NCI-H526 treated with DMSO at 0.1 percent for 48 hours (cell line): ENCODE data around the gene AGPAT1.
A peak's percentile ranks its signal among the peaks of the same experiment; 100 is the strongest.
"Not testable (repeated sequence)": the region's sequence is repeated elsewhere in the genome, so short reads cannot be mapped to it uniquely, and the experiment has no call there.

Source experiments
- DNase-seq: peaks from one replicate; lab custom pipeline; 2025; lab: John Stamatoyannopoulos, UW

Gene AGPAT1

DNA sequence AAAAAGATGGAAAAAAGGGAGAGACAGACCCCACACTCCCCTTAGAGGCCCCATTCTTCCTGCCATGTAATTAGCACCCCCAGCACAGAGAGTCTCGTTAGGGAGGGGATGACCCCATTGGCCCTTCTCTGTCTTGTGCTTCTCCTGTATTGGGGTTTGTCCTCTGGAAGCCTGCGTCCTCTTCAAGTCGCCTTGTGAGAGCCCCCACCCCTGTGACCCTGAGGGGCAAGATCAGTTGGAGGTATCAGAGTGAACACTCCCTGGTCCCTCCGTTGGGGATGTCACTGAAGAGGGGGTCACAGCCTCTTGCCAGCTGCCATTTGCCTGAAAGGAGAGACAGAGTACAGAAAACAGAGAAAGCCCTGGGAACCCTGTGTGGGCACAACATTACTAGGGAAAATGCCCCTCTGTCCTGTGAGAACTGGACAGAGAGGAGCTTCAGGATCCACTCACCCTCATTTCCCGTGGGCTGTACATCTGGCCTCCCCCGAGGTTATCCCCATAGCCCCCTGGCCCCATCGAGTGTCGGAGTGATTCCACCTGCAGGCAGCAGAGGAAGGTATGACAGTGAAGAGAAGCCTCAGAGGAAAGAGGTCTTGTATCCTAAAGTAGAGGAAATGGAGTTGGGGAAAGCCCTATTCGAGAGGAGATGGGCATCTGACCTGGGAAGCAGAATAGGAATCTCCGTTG lies 10.4 kb upstream of the AGPAT1 start:
- DNase-seq, result not testable (repeated sequence)

DNA sequence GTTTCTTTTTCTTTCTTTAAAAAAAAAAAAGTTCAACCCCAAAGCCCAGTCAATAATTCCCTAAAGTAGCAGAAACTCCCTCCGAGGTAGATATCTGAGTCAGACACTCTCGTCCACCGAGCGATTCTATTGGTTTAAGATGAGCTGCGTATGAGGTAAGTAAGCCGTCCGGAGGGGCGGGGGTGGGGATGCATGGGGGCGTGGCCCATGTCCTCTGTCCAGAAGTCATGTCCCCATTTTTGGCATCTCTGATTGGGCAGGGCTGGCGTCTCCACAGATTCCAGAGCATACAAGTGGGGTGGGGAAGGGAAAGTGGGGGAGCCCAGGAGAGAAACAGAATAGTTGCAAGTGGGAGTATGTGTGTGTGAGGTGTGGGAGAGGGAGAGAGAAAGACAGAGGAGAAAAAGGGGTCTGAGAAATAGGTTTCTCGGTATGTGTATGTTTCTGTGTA lies 9.8 kb upstream of the AGPAT1 start:
- not testable (repeated sequence) for DNase-seq

DNA sequence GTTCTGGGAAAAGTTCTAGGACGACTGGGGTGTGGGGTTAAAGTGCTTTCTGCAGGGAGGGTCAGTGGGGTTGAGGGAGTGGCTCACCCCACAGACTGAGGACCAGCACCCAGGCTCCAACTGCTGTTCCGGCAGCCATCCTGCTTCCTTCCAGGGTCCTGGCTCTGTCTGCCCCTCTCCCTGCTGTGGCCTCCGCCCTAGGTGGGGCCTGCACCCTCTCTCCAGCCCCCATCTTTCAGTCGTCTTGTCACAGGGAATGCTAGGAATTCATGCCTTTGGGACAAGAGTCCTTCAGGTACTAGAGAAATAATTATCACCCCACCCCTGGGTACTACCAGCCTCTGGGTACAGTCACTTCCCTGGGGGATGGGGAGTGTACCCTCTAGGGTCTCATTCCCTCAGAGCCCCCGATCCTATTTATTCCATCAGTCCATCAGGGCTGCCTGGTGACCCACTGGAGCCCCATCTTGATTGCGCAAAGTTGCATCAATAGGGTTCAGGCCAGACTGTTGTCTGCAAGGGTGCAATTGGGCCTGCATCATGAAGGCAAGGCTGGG lies 8.3 kb upstream of the AGPAT1 start, which contains the start of gene AGER:
TSS of gene AGER (minus strand) at position 170 of the 557 bp plus-strand sequence. CDS start at position 139, 31 bp downstream.
- no peak for DNase-seq

DNA sequence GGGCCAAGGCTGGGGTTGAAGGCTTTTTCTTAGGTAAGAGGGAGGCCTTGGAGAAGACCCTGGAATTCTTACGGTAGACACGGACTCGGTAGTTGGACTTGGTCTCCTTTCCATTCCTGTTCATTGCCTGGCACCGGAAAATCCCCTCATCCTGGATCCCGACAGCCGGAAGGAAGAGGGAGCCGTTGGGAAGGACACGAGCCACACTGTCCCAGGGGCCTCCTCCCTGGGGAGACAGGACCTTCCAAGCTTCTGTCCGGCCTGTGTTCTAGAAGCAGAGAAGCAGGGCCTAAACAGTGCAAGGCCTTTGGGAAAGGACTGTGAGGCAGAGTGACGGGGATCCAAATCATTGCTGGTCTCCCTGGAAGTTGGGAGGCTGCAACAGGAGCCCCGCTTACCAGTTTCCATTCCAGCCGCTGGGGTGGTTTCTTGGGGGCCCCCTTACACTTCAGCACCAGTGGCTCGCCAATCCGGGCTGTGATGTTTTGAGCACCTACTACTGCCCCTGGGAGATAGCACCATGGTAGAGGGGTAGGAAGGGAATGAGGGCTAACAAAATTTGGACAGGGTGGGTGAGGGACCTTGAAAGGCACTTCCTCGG lies 7.7 kb upstream of the AGPAT1 start:
- DNase-seq, result no peak

DNA sequence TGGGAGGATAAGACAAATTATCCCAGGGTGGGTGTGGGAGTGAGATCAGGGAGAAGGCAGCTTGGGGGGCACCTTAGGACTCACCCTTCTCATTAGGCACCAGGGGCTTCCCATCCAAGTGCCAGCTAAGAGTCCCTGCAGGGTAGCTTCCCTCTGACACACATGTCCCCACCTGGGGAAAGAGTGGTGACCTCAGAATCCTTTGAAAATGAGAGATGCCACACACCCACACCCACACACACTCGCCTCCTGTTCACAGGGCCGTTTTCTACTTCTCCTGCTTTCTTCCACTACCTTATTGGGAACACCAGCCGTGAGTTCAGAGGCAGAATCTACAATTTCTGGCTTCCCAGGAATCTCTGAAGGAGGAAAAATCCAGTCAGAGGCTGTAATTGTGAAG lies 7.1 kb upstream of the AGPAT1 start:
- DNase-seq, result no peak

DNA sequence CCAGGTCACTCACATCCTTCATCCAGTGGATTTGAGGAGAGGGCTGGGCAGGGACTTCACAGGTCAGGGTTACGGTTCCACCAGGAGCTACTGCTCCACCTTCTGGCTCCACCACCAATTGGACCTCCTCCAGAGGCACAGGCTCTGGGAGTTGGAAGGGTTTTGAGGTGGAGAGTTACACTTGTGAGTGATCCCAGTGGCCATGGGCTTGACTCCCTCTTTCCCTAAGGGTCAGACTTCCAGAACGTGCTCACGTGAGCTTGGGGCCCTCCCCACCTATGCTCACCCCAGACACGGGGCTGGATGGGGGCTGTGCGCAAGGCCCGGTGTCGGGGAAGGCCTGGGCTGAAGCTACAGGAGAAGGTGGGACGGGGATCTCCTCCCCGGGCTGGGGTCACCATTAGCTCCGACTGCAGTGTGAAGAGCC lies 6.7 kb upstream of the AGPAT1 start:
- no peak for DNase-seq

DNA sequence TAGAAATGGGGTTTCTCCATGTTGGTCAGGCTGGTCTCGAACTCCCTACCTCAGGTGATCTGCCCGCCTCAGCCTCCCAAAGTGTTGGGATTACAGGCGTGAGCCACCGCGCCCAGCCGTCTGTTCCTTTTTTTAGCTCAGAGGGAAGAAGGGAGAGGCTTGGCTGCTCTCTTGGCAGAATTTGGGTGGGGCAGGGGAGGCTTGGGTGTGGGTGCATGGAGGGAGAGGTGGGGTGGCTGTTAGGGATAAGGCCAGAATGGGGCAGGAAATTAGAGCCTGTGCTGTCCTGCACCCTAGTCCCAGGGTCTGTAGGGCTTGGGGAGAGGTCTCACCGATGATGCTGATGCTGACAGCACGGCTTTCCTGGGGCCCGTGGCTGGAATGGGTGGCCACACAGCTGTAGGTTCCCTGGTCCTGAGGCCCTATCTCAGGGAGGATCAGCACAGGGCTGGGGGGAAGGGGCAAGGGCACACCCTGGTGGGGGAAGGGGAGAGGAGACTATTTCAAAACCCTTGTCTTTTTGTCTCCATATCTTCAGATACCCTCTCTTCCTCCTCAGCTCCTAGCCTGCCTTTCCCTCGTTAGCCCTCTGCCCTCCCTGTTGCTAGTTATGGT lies 6.1 kb upstream of the AGPAT1 start:
- no peak for DNase-seq

DNA sequence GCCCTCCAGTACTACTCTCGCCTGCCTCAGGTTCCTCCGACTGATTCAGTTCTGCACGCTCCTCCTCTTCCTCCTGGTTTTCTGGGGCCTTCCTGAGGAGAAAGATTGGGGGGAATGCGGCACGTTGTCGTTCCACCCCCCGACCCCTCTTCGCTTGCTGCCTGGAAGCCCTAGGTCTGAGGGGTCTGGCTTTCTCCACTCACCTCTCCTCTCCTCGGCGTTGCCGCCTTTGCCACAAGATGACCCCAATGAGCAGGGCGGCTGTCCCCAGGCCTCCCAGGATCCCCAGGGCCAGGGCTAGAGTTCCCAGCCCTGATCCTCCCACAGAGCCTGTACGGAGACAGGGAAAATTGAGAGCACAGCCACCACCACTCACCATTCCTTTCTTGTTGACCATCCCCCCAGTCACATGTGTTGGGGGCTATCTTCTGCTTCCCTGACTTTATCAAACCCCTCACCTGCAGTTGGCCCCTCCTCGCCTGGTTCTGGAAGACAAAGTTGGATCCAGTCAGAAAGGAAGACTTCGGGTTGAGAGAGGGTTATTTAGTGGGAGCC lies 5.3 kb upstream of the AGPAT1 start:
- DNase-seq, result no peak

DNA sequence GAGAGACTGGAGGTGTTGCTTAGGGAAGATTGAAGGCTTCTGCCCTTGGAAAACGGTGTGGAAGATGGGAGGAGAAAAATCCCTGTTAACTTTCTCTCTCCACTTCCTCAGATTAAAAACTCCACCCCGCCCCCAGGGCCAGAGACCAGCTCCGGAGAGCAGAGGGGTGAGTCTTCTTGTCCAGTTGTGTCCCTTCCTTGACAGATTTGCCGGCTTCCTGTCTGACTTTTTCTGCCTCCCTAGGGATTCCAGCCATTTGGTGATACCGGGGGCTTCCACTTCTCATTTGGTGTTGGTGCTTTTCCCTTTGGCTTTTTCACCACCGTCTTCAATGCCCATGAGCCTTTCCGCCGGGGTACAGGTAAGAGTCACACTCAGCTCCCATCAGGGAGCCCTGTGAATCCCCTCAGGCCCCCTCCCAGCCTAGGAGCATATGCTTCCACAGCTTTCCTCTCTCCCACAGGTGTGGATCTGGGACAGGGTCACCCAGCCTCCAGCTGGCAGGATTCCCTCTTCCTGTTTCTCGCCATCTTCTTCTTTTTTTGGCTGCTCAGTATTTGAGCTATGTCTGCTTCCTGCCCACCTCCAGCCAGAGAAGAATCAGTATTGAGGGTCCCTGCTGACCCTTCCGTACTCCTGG lies 4.0 kb upstream of the AGPAT1 start:
- DNase-seq, result no peak

DNA sequence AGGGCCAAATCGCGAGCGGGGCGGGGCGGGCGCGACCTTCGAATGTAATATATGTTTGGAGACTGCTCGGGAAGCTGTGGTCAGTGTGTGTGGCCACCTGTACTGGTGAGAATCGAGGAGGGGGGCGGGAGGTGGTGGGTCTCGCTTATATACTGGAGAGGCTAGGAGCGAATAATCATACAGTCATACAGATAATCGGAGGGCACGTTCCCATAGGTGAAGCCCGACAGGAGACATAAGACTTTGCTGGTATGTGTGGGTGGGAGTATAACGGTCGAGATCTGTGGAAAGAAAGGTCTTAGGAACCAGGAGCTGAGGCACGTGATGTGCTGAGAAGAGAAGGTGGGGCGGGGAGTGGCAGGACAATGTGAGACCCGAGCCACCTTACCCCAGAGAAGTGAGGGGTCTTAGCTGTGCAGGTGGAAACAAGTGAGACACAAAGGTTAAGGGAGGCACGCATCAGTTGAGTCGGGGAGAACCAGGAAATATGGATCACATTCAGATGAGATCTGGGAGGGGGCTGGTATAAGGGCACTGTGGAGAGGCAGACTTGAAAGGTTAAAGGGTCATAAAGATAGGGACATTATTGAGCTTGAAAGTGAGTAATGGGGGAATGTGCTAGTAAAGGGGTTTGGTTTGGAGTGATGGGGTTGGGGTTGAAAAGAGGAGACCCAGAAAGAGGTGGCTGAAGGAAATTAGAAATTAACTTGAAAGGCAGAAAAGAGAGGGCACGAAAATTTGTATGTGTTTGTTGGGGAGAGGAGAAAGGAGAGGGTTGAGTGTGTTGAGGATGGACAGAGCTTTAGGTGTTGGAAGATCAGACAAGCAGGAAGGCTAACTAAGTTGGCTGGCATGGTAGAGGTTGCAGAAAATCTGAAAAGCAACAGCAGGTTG lies 2.9 kb upstream of the AGPAT1 start:
- no peak for DNase-seq

DNA sequence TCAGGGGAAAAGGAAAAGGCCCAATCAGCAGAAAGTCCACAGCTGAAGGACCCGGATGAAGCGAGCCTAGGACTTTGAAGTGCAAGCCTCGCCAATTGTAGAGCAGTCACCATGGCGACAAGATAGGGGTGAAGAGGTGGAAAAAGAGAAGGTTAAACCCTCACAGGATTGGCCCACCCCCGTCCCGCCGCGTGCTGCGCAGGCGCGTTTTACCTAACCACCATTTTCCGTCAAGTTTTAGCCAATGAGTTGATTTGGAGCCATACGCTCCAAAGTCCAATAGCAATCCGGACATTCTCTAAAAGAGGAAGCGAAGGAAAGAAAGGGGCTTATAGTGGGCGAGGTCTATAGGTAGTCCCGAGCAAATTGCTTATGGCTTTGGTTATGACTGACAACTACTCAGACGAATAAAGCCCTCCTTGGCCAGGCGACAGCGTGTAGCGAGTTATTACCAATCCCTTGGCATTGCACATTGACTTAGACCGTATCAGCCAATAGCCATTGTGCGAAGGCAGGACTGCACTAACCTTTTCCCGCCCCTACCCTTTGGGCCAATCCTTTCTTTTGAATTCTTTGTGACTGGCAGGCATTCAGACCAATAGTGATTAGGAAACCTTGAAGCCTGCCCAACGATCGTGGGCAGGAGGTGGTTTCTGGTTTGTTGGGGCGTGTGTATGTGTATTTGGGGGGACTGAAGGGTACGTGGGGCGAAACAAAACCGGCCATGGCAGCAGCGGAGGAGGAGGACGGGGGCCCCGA lies 2.1 kb upstream of the AGPAT1 start, which contains the start of gene RNF5:
TSS of gene RNF5 (plus strand) at position 618 of the 759 bp plus-strand sequence. CDS start at position 725, 107 bp downstream.
- peak; percentile 99 for DNase-seq

DNA sequence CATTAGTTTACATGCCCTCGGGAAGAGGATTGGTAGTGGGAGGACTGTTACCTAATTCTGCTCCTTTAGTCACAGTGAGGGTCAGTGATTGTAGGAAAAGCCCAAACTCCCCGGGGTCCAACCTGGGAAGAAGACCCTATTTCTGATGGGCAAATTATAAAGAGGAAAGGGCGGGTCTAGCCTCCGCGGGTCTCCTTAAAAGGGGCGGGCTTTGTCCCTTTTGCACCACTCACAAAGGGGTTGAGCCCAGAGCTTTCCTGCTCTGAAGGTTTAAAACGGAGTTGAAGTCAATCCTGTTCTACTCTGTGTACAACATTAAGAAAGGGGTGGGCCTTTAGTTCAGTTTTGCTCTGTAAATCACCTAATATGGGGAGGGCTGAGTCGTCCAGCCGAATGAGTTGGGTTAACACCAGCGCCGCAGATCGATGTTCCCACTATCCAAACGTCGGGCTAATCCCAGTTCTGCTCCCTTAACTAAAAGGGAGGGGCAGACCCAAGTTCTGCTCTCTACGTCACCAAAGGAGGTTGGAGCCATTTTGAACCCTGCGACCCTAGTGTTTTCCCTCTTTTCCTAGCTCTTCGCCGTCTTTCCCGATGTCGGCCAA lies 1.4 kb upstream of the AGPAT1 start:
- DNase-seq, result no peak

DNA sequence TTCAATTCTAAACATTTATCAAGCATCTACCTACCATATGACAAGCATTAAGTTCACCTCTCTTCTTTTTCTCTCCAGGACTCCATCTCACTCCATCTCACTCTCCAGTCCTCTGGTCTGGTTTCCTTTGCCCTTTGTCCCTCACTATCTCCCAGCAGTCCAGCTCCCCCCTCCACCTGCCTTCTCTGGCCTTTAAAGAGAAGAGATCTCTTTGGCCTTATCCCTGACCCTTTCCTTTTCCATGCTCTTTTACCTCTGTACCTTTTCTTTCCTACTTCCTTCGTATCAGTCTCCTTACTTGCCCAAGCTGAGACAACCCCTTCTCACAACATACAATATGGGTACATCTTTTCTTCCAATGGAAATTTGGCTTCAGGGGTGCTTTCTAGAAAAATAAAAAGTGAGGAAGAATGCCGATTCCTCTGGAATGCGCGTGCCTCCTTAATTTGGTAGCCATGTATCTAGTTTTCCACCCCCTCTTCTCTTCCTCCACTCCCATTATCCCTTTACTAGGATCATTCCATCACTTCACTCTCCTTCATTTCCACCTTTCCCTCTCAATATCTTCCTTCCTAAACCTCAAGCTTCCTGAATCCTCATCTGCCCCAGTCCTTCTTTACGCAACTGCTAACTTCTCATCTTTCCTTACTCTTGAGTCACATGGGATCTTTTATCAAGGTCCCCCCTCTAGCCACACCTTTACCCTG lies 745 bp upstream of the AGPAT1 start:
- no peak for DNase-seq

DNA sequence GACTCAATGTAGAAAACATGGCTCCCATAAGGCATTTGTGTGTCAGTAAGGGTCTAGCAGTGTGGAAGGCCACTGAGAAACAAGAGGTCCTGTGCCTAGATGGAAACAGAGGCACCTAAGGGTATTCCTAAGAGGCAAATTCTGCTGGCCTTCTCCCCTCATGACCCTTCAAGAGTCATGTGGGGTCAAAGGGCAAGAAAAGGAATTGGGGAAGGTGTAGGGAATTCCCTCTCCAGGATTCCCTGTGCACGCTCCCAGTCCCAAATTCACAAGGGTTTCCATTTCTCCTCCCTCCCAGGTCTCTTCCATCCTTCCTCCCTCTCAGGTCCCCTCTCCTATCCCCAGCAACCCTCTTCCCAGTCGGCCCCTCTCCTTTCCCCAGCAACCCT lies 568 bp downstream of the AGPAT1 start:
- DNase-seq, result no peak

DNA sequence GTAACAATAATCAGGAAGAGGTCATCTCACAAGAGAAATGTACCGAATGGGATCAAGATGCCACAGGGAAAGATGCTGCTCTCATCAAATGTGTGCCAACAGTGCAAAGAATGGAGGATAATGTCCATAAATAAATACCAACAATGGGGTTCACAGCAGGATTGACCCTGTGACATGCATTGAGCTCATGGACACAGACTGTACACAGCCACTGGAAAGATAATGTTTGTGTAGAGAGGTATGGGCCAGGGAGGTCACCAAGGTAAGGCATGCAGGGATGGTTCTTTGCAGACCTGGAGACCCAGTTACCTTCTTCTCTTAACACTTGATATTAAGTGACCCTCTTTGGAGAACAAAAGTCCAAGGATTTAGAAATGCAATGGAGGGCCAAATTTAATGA lies 1.5 kb downstream of the AGPAT1 start:
- no peak for DNase-seq

DNA sequence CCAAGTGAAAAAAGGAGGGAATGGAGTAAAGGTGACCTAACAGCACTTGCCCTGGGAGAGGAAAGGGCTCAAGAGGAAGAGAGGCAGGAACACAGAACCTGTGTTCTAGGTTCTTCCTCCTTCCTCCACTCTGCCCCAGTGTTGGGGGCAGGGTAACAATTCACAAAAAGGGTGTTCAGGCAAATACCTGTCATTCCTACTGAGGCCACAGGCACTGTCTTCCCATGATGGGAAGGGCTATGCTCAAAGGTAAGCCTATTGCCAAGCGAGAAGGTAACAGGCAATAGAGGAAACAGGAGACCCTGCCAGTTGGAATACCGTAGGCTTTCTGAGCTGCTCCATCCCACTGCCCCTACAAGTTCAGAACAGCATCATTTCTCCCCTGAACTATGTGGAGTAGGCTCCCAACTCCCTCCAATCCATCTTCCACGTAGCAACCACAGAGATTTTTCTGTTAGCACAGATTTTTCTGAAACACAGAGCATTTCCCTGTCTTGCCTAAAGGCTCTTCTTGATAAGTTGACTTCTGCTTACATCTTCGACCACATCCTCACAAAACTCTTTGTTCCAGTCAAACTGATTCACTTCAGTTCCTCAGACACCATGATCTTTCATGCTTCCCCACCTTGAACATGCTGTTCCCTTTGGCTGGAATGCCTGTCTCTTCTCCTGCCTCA lies 2.7 kb downstream of the AGPAT1 start:
- DNase-seq, result no peak

DNA sequence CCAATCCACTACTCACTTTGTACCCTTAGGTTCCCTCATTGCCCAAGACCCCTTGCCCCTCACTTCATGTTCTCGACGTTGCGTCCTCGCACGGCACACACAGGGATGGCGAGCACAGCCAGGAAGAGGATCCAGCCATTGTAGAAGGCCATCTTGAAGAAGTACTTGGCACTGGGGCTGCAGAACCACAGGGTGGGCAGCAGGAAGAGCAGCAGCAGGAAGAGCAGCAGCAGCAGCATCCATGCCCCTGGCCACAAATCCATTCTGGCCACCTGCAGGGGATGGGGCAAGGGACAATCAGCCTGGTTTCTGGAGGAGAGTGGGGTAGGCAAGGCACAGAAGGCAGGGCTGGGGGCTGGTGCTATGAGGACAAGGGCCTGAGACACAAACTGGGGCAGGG lies 4.7 kb downstream of the AGPAT1 start:
- DNase-seq, result no peak

DNA sequence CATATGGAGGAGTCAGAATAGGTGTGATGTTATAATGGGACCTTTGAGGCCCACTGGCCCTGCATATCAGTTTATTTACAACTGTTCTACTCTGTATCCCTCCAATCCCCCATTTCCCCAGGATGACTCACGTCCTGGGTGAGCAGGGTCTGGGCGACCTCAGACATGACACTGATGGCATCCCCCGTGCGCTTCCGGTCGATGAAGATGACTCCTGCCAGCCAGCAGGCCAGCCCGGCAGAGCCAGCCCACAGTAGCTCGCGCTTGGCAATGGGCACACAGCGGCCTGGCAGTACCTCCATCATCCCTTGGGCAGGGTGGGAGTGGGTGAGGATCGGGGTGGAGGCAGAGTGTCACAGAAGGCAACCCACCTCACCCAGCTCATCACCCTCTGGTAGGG lies 5.6 kb downstream of the AGPAT1 start:
- no peak for DNase-seq
